Muscle of leg (tissue), 9 donors: Measurements from ENCODE around the gene HSPB2. TPM values are rescaled to one million over a fixed set of nuclear protein-coding genes. Genes with fewer than 3 reads are reported as not detected.

Experiments
- polyA plus RNA-seq, 8 donors: library from polyadenylated mRNA; unstranded; fragments of 120-200 nt; gene quantifications; one replicate each; pipeline versions ENCODE4 v1.2.1 to v1.2.3, GENCODE V29; 2013; ENCODE audit warnings: inconsistent platforms in 1 of 8, low replicate concordance in 1 of 8; ENCODE audit not compliant: insufficient read length in 8 of 8, insufficient read depth in 1 of 8
- total RNA-seq: library from RNA; stranded (reverse); fragments of 120-200 nt; gene quantifications from one replicate; pipeline ENCODE4 v1.2.4, GENCODE V29; 2013

Gene HSPB2
- total and polyA plus RNA-seq, 9 donors, result 61.2 to 101 (median 76.0) TPM

Other genes starting within 250 kb of the HSPB2 start
- 10.1 TPM for gene PPP2R1B, start 146.3 kb upstream of the HSPB2 start, total RNA-seq
- 10 to 100 TPM in 5 of 8 donors, 1 to 10 TPM in 3; 8.7 to 15.3 (median 10.9) TPM for gene PPP2R1B, start 146.3 kb upstream of the HSPB2 start, polyA plus RNA-seq
- gene ALG9, start 41.2 kb upstream of the HSPB2 start, total RNA-seq, result 25.7 TPM
- 10 to 100 TPM; 21.2 to 29.7 (median 24.9) TPM for gene ALG9, start 41.2 kb upstream of the HSPB2 start, polyA plus RNA-seq
- 2.5 TPM for gene FDXACB1, start 33.6 kb upstream of the HSPB2 start, total RNA-seq
- 1 to 10 TPM; 1.9 to 3.3 (median 2.4) TPM for gene FDXACB1, start 33.6 kb upstream of the HSPB2 start, polyA plus RNA-seq
- gene CFAP68, start 33.2 kb upstream of the HSPB2 start, total RNA-seq, result 16.3 TPM
- 10 to 100 TPM; 14.0 to 20.4 (median 17.3) TPM for gene CFAP68, start 33.2 kb upstream of the HSPB2 start, polyA plus RNA-seq
- gene CRYAB, start 964 bp upstream of the HSPB2 start, total RNA-seq, result 226 TPM
- gene CRYAB, start 964 bp upstream of the HSPB2 start, polyA plus RNA-seq, result 100 to 1,000 TPM; 512 to 708 (median 632) TPM
- gene C11orf52, start 6.2 kb downstream of the HSPB2 start, total RNA-seq, result 0.93 TPM
- gene C11orf52, start 6.2 kb downstream of the HSPB2 start, polyA plus RNA-seq, result 1 to 10 TPM; 1.7 to 4.8 (median 2.3) TPM
- gene DIXDC1, start 24.6 kb downstream of the HSPB2 start, total RNA-seq, result 16.0 TPM
- gene DIXDC1, start 24.6 kb downstream of the HSPB2 start, polyA plus RNA-seq, result 10 to 100 TPM; 13.1 to 23.6 (median 15.7) TPM
- 34.5 TPM for gene DLAT, start 112.7 kb downstream of the HSPB2 start, total RNA-seq
- gene DLAT, start 112.7 kb downstream of the HSPB2 start, polyA plus RNA-seq, result 10 to 100 TPM; 27.6 to 40.9 (median 37.6) TPM
- 1.1 TPM for gene PIH1D2, start 161.3 kb downstream of the HSPB2 start, total RNA-seq
- gene PIH1D2, start 161.3 kb downstream of the HSPB2 start, polyA plus RNA-seq, result 1 to 10 TPM; 1.0 to 1.6 (median 1.3) TPM
- gene NKAPD1, start 161.6 kb downstream of the HSPB2 start, total RNA-seq, result 25.5 TPM
- 10 to 100 TPM; 26.3 to 33.1 (median 29.5) TPM for gene NKAPD1, start 161.6 kb downstream of the HSPB2 start, polyA plus RNA-seq
- 77.2 TPM for gene TIMM8B, start 174.0 kb downstream of the HSPB2 start, total RNA-seq
- 10 to 100 TPM; 46.6 to 60.5 (median 52.8) TPM for gene TIMM8B, start 174.0 kb downstream of the HSPB2 start, polyA plus RNA-seq
- 86.3 TPM for gene SDHD, start 174.1 kb downstream of the HSPB2 start, total RNA-seq
- gene SDHD, start 174.1 kb downstream of the HSPB2 start, polyA plus RNA-seq, result 100 to 1,000 TPM in 3 of 8 donors, 10 to 100 TPM in 5; 86.4 to 109 (median 99.4) TPM